GOT3 (cell line): Measurements from ENCODE around the gene ABCC3.

Experiments
- DNase-seq: peaks from one replicate; lab custom pipeline; 2025; ENCODE audit warnings: mixed read lengths; lab: John Stamatoyannopoulos, UW

Gene ABCC3

GRCh38 chr17:50642722-50643656 lies 8.3 kb downstream of the ABCC3 start:
- no peak for DNase-seq

GRCh38 chr17:50645748-50646682 lies 11.3 kb downstream of the ABCC3 start:
- no peak for DNase-seq

GRCh38 chr17:50647187-50647586 lies 12.5 kb downstream of the ABCC3 start:
- no peak for DNase-seq

GRCh38 chr17:50649042-50649908 lies 14.6 kb downstream of the ABCC3 start:
- no peak for DNase-seq

GRCh38 chr17:50651661-50652060 lies 17.0 kb downstream of the ABCC3 start:
- no peak for DNase-seq

- no peak for DNase-seq
Measured at GRCh38 chr17:50653738-50654137, 19.1 kb downstream of the ABCC3 start.

GRCh38 chr17:50656509-50656908 lies 21.8 kb downstream of the ABCC3 start:
- no peak for DNase-seq

- DNase-seq, result no peak
Measured at GRCh38 chr17:50657054-50657453, 22.4 kb downstream of the ABCC3 start.

GRCh38 chr17:50657627-50658026 lies 22.9 kb downstream of the ABCC3 start:
- DNase-seq, result no peak

- no peak for DNase-seq
Measured at GRCh38 chr17:50658616-50659015, 23.9 kb downstream of the ABCC3 start.

- DNase-seq, result no peak
Measured at GRCh38 chr17:50659179-50659578, 24.5 kb downstream of the ABCC3 start.

GRCh38 chr17:50660042-50660886 lies 25.6 kb downstream of the ABCC3 start:
- no peak for DNase-seq

GRCh38 chr17:50660887-50661345 lies 26.2 kb downstream of the ABCC3 start:
- DNase-seq, result no peak

GRCh38 chr17:50661348-50661747 lies 26.7 kb downstream of the ABCC3 start:
- no peak for DNase-seq

- DNase-seq, result no peak
Measured at GRCh38 chr17:50661795-50662391, 27.2 kb downstream of the ABCC3 start.

- DNase-seq, result no peak
Measured at GRCh38 chr17:50662632-50663225, 28.0 kb downstream of the ABCC3 start.

GRCh38 chr17:50663812-50664374 lies 29.2 kb downstream of the ABCC3 start:
- no peak for DNase-seq

GRCh38 chr17:50664788-50665458 lies 30.2 kb downstream of the ABCC3 start:
- DNase-seq, result no peak

- no peak for DNase-seq
Measured at GRCh38 chr17:50665838-50666237, 31.2 kb downstream of the ABCC3 start.
